GM13976 (cell line): ENCODE results near the gene SLC66A1.

Experiments used
- DNase-seq: peaks from one replicate; pipeline ENCODE4 v3.0.0; 2012; ENCODE audit warnings: low spot score
- CTCF ChIP-seq: IDR thresholded peaks from 2 replicates; pipeline ENCODE4 v1.5.1; 2012; ENCODE audit warnings: borderline replicate concordance, mild to moderate bottlenecking; ENCODE audit not compliant: insufficient read depth; ENCODE audit errors: extremely low read depth, missing control alignments, control extremely low read depth
- in situ Hi-C: fragments of 300-500 bp; cut with MboI; formaldehyde crosslinking; loops from one replicate; pipeline ENCODE4 v1.12.0; 2022; ENCODE audit warnings: low sequenced_read_pairs, mixed read lengths, inconsistent platforms; ENCODE audit not compliant: unreplicated experiment

The SLC66A1 gene

GRCh38 chr1:19339214-19339861, 27.2 kb downstream of the SLC66A1 start:
- no peak for TF ChIP-seq CTCF
- DNase-seq: no peak
- in situ Hi-C loops: loop anchor here (10.0 kb wide), 1 partner anchor 315 kb away; no protein-coding TSS in a partner anchor

- DNase-seq: no peak
- TF ChIP-seq CTCF: no peak
- in situ Hi-C loops: no loop called here
Observed at GRCh38 chr1:19340387-19340937, 28.3 kb downstream of the SLC66A1 start.

GRCh38 chr1:19341201-19342061, 29.3 kb downstream of the SLC66A1 start:
- DNase-seq: peak; percentile 92
- in situ Hi-C loops: no loop called here
- peak; percentile 63 for TF ChIP-seq CTCF

GRCh38 chr1:19342062-19342750, 30.1 kb downstream of the SLC66A1 start:
- no peak for TF ChIP-seq CTCF
- DNase-seq: no peak
- in situ Hi-C loops: no loop called here

GRCh38 chr1:19342894-19343616, 30.9 kb downstream of the SLC66A1 start:
- TF ChIP-seq CTCF: no peak
- DNase-seq: no peak
- in situ Hi-C loops: no loop called here
